Activated CD8-positive, alpha-beta T cell treated with anti-CD3 and anti-CD28 coated beads for 36 hours (primary cell): ENCODE results near the gene PRTN3. TPM values are rescaled to one million over a fixed set of nuclear protein-coding genes. Genes with fewer than 3 reads are reported as not detected.

Experiments used
- ATAC-seq: fragments of 200-7000 bp; cut with Tn5 transposase; one replicate; pipeline ENCODE4 v1.10.0; 2021; ENCODE audit warnings: mild to moderate bottlenecking, moderate library complexity
- CTCF ChIA-PET: fragments of 350-600 bp; sonication (Branson Sonifier 250); formaldehyde crosslinking; loops from one replicate; lab custom pipeline; 2021; ENCODE audit warnings: antibody characterized with exemption; lab: Charles Lee
- POLR2A ChIA-PET: fragments of 350-600 bp; sonication (Branson Sonifier 250); formaldehyde crosslinking; loops from one replicate; lab custom pipeline; 2021; ENCODE audit warnings: antibody characterized with exemption; lab: Charles Lee
- DNase-seq: peaks from one replicate; pipeline ENCODE4 v3.0.0-alpha.2; 2020
- H3K27ac Mint-ChIP-seq: one replicate; pipeline ENCODE4 v1.8.0; 2021; ENCODE audit warnings: mild to moderate bottlenecking, mixed read lengths
- H3K27me3 Mint-ChIP-seq: one replicate; pipeline ENCODE4 v1.8.0; 2021; ENCODE audit warnings: mixed read lengths
- H3K36me3 Mint-ChIP-seq: one replicate; pipeline ENCODE4 v1.8.0; 2021; ENCODE audit warnings: low read depth, mixed read lengths
- H3K4me1 Mint-ChIP-seq: one replicate; pipeline ENCODE4 v1.8.0; 2021; ENCODE audit warnings: low read depth, mixed read lengths
- H3K4me3 Mint-ChIP-seq: one replicate; pipeline ENCODE4 v1.8.0; 2021; ENCODE audit warnings: mild to moderate bottlenecking, moderate library complexity, mixed read lengths
- H3K9me3 Mint-ChIP-seq: one replicate; pipeline ENCODE4 v1.8.0; 2021; ENCODE audit warnings: mixed read lengths
- CTCF ChIP-seq: fragments of 200-600 bp; IDR thresholded peaks from one replicate; pipeline ENCODE4 v1.8.0; 2022; ENCODE audit warnings: antibody characterized with exemption, mild to moderate bottlenecking
- intact Hi-C: fragments of 100-400 bp; cut with micrococcal nuclease; formaldehyde crosslinking; loops from one replicate; pipeline ENCODE4 v1.10.0; 2022
- total RNA-seq, 2 experiments: library from RNA; stranded (reverse); gene quantifications; one replicate each; pipeline ENCODE4 v1.2.3, GENCODE V29; 2021

Gene PRTN3
- total RNA-seq, 2 experiments from 2014 or later = not detected

- no peaks in the 10 kb centered on the region for H3K27me3 Mint-ChIP-seq
- ChIA-PET CTCF (no interaction called here), POLR2A (interaction anchor here (0.8 to 6.8 kb wide), 2 partner anchors 12 to 65 kb away, joined by 3 to 99 read pairs; partner anchors contain the start of gene PTBP1)
- DNase-seq (no peak), ATAC-seq (no peak)
- no peak overlapping the region for H3K4me3 Mint-ChIP-seq
- peaks cover 9% of the 10 kb centered on the region for H3K4me1 Mint-ChIP-seq
- H3K9me3 Mint-ChIP-seq = no peaks in the 10 kb centered on the region
- no peak for TF ChIP-seq CTCF
- H3K27ac Mint-ChIP-seq = no peak overlapping the region
- peaks cover 56% of the 10 kb centered on the region for H3K36me3 Mint-ChIP-seq
- intact Hi-C loops = no loop called here
These were observed 29.8 kb upstream of the PRTN3 start for GRCh38 chr19:810883-811489.

GRCh38 chr19:811506-812048 is 29.2 kb upstream of the PRTN3 start:
- intact Hi-C loops = no loop called here
- DNase-seq (no peak), ATAC-seq (no peak)
- Mint-ChIP-seq H3K27ac (no peak overlapping the region), H3K27me3 (no peaks in the 10 kb centered on the region), H3K36me3 (peaks cover 60% of the 10 kb centered on the region), H3K4me3 (no peak overlapping the region), H3K9me3 (no peaks in the 10 kb centered on the region), H3K4me1 (peaks cover 9% of the 10 kb centered on the region)
- no peak for TF ChIP-seq CTCF
- ChIA-PET CTCF (no interaction called here), POLR2A (interaction anchor here (6.8 kb wide), 1 partner anchor 12 kb away, joined by 99 read pairs; the partner anchor contains the start of gene PTBP1)

- TF ChIP-seq CTCF = no peak
- peaks cover 7% of the 10 kb centered on the region for H3K4me1 Mint-ChIP-seq
- POLR2A ChIA-PET = interaction anchor here (4.0 to 6.8 kb wide), 2 partner anchors 12 to 13 kb away, joined by 99 to 106 read pairs; partner anchors contain the start of gene PTBP1
- peaks cover 56% of the 10 kb centered on the region for H3K36me3 Mint-ChIP-seq
- intact Hi-C loops = no loop called here
- H3K27me3 Mint-ChIP-seq = no peaks in the 10 kb centered on the region
- no peak overlapping the region for H3K4me3 Mint-ChIP-seq
- no peak for DNase-seq
- CTCF ChIA-PET = no interaction called here
- H3K9me3 Mint-ChIP-seq = no peaks in the 10 kb centered on the region
- ATAC-seq = no peak
- H3K27ac Mint-ChIP-seq = no peak overlapping the region
These were observed 28.6 kb upstream of the PRTN3 start for GRCh38 chr19:812049-812746.

- ATAC-seq (no peak), DNase-seq (no peak)
- Mint-ChIP-seq H3K27me3 (no peaks in the 10 kb centered on the region), H3K4me1 (peaks cover 1% of the 10 kb centered on the region), H3K9me3 (no peaks in the 10 kb centered on the region), H3K36me3 (peaks cover 50% of the 10 kb centered on the region), H3K4me3 (no peak overlapping the region), H3K27ac (no peak overlapping the region)
- ChIA-PET CTCF (no interaction called here), POLR2A (interaction anchor here (4.0 kb wide), 1 partner anchor 12 kb away, joined by 106 read pairs; the partner anchor contains the start of gene PTBP1)
- intact Hi-C loops = no loop called here
- TF ChIP-seq CTCF = no peak
These were observed 28.0 kb upstream of the PRTN3 start for GRCh38 chr19:812747-813218.
